PC-9 (cell line): Measurements from ENCODE around the gene MACROD2. TPM values are rescaled to one million over a fixed set of nuclear protein-coding genes. Genes with fewer than 3 reads are reported as not detected.

ENCODE experiments used
- BruUV-seq: library from RNA; stranded (reverse); fragments of 400-500 nt; replicated peaks from 2 replicates; lab custom pipeline; 2021; lab: Mats Ljungman, UMichigan
- CTCF ChIA-PET: fragments of 300-600 bp; sonication (Branson Sonifier 250); formaldehyde crosslinking; loops from one replicate; lab custom pipeline; 2022; ENCODE audit warnings: antibody characterized with exemption; lab: Charles Lee
- POLR2A ChIA-PET: fragments of 300-600 bp; sonication (Branson Sonifier 250); formaldehyde crosslinking; loops from one replicate; lab custom pipeline; 2022; ENCODE audit warnings: antibody characterized with exemption; ENCODE audit not compliant: unreplicated experiment; lab: Charles Lee
- DNase-seq, 2 experiments: peaks; one replicate each; pipeline versions ENCODE4 v3.0.0 to v3.0.0-alpha.2; 2015 to 2022; ENCODE audit warnings: mixed read lengths in 1 of 2
- H2AFZ ChIP-seq: fragments of 200-600 bp; sonication (generic); 2 replicates; pipeline ENCODE4 v1.8.1; 2017; ENCODE audit warnings: antibody characterized with exemption
- H3F3A ChIP-seq: fragments of 200-600 bp; sonication (generic); 2 replicates; pipeline ENCODE4 v1.8.1; 2017; ENCODE audit warnings: antibody characterized with exemption, mild to moderate bottlenecking, low read depth; ENCODE audit not compliant: insufficient read depth
- H3K27ac ChIP-seq: fragments of 200-600 bp; sonication (generic); 2 replicates; pipeline ENCODE4 v1.6.1; 2016; ENCODE audit warnings: mixed run types
- H3K27me3 ChIP-seq: fragments of 200-600 bp; sonication (generic); 2 replicates; pipeline ENCODE4 v1.6.1; 2016; ENCODE audit warnings: low read depth, mixed run types; ENCODE audit not compliant: insufficient read depth
- H3K36me3 ChIP-seq: fragments of 200-600 bp; sonication (generic); 2 replicates; pipeline ENCODE4 v1.6.1; 2016; ENCODE audit warnings: low read depth, mixed run types
- H3K4me1 ChIP-seq: fragments of 200-600 bp; sonication (generic); replicated peaks from 2 replicates; pipeline ENCODE4 v1.6.1; 2016; ENCODE audit warnings: mixed run types; ENCODE audit not compliant: insufficient read depth
- H3K4me2 ChIP-seq: fragments of 200-600 bp; sonication (generic); 2 replicates; pipeline ENCODE4 v1.6.1; 2017; ENCODE audit warnings: mixed run types
- H3K4me3 ChIP-seq: fragments of 200-600 bp; sonication (generic); 2 replicates; pipeline ENCODE4 v1.6.1; 2016; ENCODE audit warnings: mixed run types
- H3K79me2 ChIP-seq: fragments of 200-600 bp; sonication (generic); 2 replicates; pipeline ENCODE4 v1.6.1; 2017; ENCODE audit warnings: low read depth, mixed run types
- H3K9me2 ChIP-seq: fragments of 200-600 bp; sonication (generic); 2 replicates; pipeline ENCODE4 v1.8.1; 2017; ENCODE audit warnings: mild to moderate bottlenecking; ENCODE audit not compliant: insufficient read depth
- H3K9me3 ChIP-seq: fragments of 200-600 bp; sonication (generic); 2 replicates; pipeline ENCODE4 v1.8.1; 2016; ENCODE audit warnings: low read depth; ENCODE audit not compliant: insufficient read depth
- H4K20me1 ChIP-seq: fragments of 200-600 bp; sonication (generic); 2 replicates; pipeline ENCODE4 v1.8.1; 2017; ENCODE audit not compliant: insufficient read depth
- CTCF ChIP-seq: fragments of 200-600 bp; sonication (generic); conservative IDR thresholded peaks from 2 replicates; pipeline ENCODE4 v1.6.1; 2017; ENCODE audit warnings: mixed run types, antibody characterized with exemption, mild to moderate bottlenecking, moderate library complexity
- EZH2 ChIP-seq: fragments of 200-600 bp; sonication (generic); IDR thresholded peaks from 2 replicates; pipeline ENCODE4 v1.8.0; 2017; ENCODE audit warnings: antibody characterized with exemption, low read depth
- intact Hi-C: fragments of 100-400 bp; cut with micrococcal nuclease; formaldehyde crosslinking; loops from one replicate; pipeline ENCODE4 v1.10.0; 2022; ENCODE audit not compliant: unreplicated experiment
- total RNA-seq: library from RNA; stranded (reverse); gene quantifications from 2 replicates; pipeline ENCODE4 v1.2.3, GENCODE V29; 2021

The MACROD2 gene
- total RNA-seq, 1 experiment from 2014 or later, result 11.4 TPM

- no peak for DNase-seq
- H3K79me2 ChIP-seq, result no peaks in the 10 kb centered on the region
- no peak overlapping the region for H3K4me3 ChIP-seq
- H4K20me1 ChIP-seq, result no peaks in the 10 kb centered on the region
- H3K9me2 ChIP-seq, result no peaks in the 10 kb centered on the region
- no peak overlapping the region for H2AFZ ChIP-seq
- peaks cover 39% of the 10 kb centered on the region for H3K4me1 ChIP-seq
- CTCF ChIA-PET, result no interaction called here
- H3K27ac ChIP-seq, result no peak overlapping the region
- no peak overlapping the region for H3K4me2 ChIP-seq
- H3F3A ChIP-seq, result peaks cover 20% of the 10 kb centered on the region
- BruUV-seq, result no TSS peak
- no peaks in the 10 kb centered on the region for H3K36me3 ChIP-seq
- intact Hi-C loops, result loop anchor here (10.0 kb wide), 1 partner anchor 1593 kb away; no protein-coding TSS in a partner anchor
- no peaks in the 10 kb centered on the region for H3K27me3 ChIP-seq
- no peaks in the 10 kb centered on the region for H3K9me3 ChIP-seq
- TF ChIP-seq CTCF (no peak), EZH2 (no peak)
- POLR2A ChIA-PET, result no interaction called here
Observed at GRCh38 chr20:15817351-15817750, 1822.0 kb downstream of the MACROD2 start.

- TF ChIP-seq CTCF (no peak), EZH2 (no peak)
- H3K79me2 ChIP-seq, result no peaks in the 10 kb centered on the region
- H2AFZ ChIP-seq, result no peak overlapping the region
- no peaks in the 10 kb centered on the region for H3K9me3 ChIP-seq
- H3F3A ChIP-seq, result peaks cover 20% of the 10 kb centered on the region
- H4K20me1 ChIP-seq, result no peaks in the 10 kb centered on the region
- H3K4me1 ChIP-seq, result peaks cover 28% of the 10 kb centered on the region
- ChIA-PET CTCF (no interaction called here), POLR2A (no interaction called here)
- no peaks in the 10 kb centered on the region for H3K27me3 ChIP-seq
- peak in 1 of 2 experiments; percentile 93 for DNase-seq
- H3K36me3 ChIP-seq, result no peaks in the 10 kb centered on the region
- intact Hi-C loops, result loop anchor here (10.0 kb wide), 1 partner anchor 1594 kb away; no protein-coding TSS in a partner anchor
- no peak overlapping the region for H3K4me3 ChIP-seq
- no peaks in the 10 kb centered on the region for H3K9me2 ChIP-seq
- H3K4me2 ChIP-seq, result peak overlapping the region; percentile 23
- no TSS peak for BruUV-seq
- H3K27ac ChIP-seq, result peak overlapping the region; percentile 44
Observed at GRCh38 chr20:15818651-15819071, 1823.3 kb downstream of the MACROD2 start.

DNA sequence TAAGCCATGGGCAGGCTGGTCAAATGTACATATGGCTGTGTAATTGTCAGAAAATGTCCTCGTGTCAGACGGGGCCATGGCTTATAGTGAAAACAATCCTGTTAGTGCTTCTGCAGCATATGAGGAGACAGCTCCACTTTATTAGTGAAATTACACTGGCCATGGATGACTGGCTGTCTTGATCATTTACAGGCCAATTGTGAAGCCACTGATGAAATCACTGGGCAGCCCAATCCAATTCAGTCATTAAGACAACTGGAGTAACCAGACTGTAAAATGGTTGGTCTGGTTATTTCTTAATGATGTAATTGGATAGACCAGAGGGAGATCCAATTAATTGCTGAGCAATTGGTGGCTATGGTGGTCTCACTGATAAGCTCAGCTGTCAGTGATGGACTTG is 1828.4 kb downstream of the MACROD2 start:
- Histone ChIP-seq H3K4me2 (no peak overlapping the region), H3K4me1 (no peaks in the 10 kb centered on the region), H4K20me1 (no peaks in the 10 kb centered on the region), H2AFZ (no peak overlapping the region), H3K79me2 (no peaks in the 10 kb centered on the region), H3K27ac (no peak overlapping the region), H3K4me3 (no peak overlapping the region), H3F3A (no peaks in the 10 kb centered on the region), H3K36me3 (no peaks in the 10 kb centered on the region), H3K9me2 (no peaks in the 10 kb centered on the region), H3K27me3 (no peaks in the 10 kb centered on the region), H3K9me3 (no peaks in the 10 kb centered on the region)
- BruUV-seq, result no TSS peak
- no peak for DNase-seq
- CTCF ChIA-PET, result no interaction called here
- TF ChIP-seq EZH2 (no peak), CTCF (no peak)
- intact Hi-C loops, result no loop called here
- POLR2A ChIA-PET, result no interaction called here
